Activated CD8-positive, alpha-beta memory T cell treated with anti-CD3 and anti-CD28 coated beads, Interleukin-2, amount 10 ng/mL, durations not matched to agents 7 days and 5 days (primary cell): ENCODE results near the gene NT5C3B. TPM values are rescaled to one million over a fixed set of nuclear protein-coding genes. Genes with fewer than 3 reads are reported as not detected.
"Not testable (repeated sequence)": the region's sequence is repeated elsewhere in the genome, so short reads cannot be mapped to it uniquely, and the experiment has no call there.

ENCODE experiments used
- ATAC-seq: fragments of 150-1000 bp; cut with Tn5 transposase; one replicate; pipeline ENCODE4 v1.10.0; 2021; ENCODE audit warnings: moderate library complexity
- CTCF ChIA-PET: fragments of 350-600 bp; sonication (Branson Sonifier 250); formaldehyde crosslinking; loops from one replicate; lab custom pipeline; 2021; ENCODE audit warnings: antibody characterized with exemption; lab: Charles Lee
- DNase-seq: peaks from one replicate; pipeline ENCODE4 v3.0.0-alpha.2; 2020
- H3K27ac Mint-ChIP-seq: one replicate; pipeline ENCODE4 v1.8.0; 2021; ENCODE audit warnings: mild to moderate bottlenecking, mixed read lengths
- H3K27me3 Mint-ChIP-seq: one replicate; pipeline ENCODE4 v1.8.0; 2021; ENCODE audit warnings: mixed read lengths
- H3K36me3 Mint-ChIP-seq: one replicate; pipeline ENCODE4 v1.8.0; 2021; ENCODE audit warnings: mild to moderate bottlenecking, mixed read lengths
- H3K4me1 Mint-ChIP-seq: one replicate; pipeline ENCODE4 v1.8.0; 2021; ENCODE audit warnings: mixed read lengths
- H3K4me3 Mint-ChIP-seq: one replicate; pipeline ENCODE4 v1.8.0; 2021; ENCODE audit warnings: mild to moderate bottlenecking, moderate library complexity, mixed read lengths
- H3K9me3 Mint-ChIP-seq: one replicate; pipeline ENCODE4 v1.8.0; 2022; ENCODE audit warnings: low read depth, mixed read lengths
- total RNA-seq, 2 experiments: library from RNA; stranded (reverse); gene quantifications; one replicate each; pipeline ENCODE4 v1.2.3, GENCODE V29; 2021

NT5C3B gene
- total RNA-seq, 2 experiments from 2014 or later: 28.2 to 35.0 TPM

DNA sequence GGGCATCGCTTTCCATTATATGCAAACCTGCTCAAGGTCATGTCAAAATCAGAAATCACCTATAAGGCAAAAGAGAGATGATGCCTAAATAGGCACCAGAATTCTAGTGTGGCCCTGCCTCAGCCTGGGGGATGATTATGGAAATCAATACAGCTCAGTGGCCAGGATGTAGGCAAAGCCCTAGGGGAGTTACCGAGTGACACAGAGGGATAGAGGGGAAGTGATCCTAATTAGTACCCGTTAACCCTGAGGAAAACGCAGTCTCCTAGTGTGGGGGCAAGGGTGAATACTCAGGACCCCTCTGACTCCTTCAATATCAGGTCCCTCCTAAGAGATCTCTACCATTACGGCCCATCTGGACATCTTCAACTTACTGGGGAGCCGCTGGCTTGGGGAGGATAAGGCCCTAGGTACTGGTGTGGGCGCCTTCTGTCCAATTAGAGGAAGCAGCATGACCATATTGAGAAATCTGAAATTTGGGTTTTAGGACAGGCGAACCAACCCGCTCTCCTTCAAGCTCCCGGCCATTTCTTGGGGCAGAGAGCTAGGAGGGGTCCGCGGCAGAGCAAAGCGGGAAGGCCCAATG lies 725 bp downstream of the NT5C3B start:
- ATAC-seq (no peak), DNase-seq (no peak)
- H3K27me3 Mint-ChIP-seq: peaks cover 5% of the 10 kb centered on the region
- CTCF ChIA-PET: interaction anchor here (0.8 to 1.5 kb wide), 5 partner anchors 23 to 139 kb away, joined by 3 to 5 read pairs (median 4); partner anchors contain the start of genes KLHL11 and P3H4
- H3K4me1 Mint-ChIP-seq: peaks cover 15% of the 10 kb centered on the region
- H3K9me3 Mint-ChIP-seq: no peaks in the 10 kb centered on the region
- H3K27ac Mint-ChIP-seq: no peak overlapping the region
- peak overlapping the region; percentile 77 for H3K4me3 Mint-ChIP-seq
- H3K36me3 Mint-ChIP-seq: peaks cover 14% of the 10 kb centered on the region

DNA sequence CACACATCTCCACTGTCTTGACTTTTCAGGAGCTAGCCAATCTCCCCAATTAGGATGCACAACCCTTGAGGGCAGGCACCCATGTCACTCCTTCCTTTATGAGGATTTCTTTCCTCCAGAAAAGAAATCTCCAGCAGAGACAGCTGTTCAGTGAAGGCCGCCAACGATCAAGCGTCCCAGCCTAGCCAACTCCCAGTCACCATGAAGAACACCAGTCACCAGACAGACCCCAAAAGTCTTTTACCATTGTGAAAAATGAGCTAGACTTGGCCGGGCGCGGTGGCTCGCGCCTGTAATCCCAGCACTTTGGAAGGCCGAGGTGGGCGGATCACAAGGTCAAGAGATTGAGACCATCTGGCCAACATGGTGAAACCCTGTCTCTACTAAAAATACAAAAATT lies 6.1 kb downstream of the NT5C3B start:
- H3K27ac Mint-ChIP-seq, H3K4me3 Mint-ChIP-seq, ATAC-seq, H3K4me1 Mint-ChIP-seq, H3K27me3 Mint-ChIP-seq, H3K9me3 Mint-ChIP-seq, DNase-seq: not testable (repeated sequence)
- CTCF ChIA-PET: interaction anchor here (0.8 to 0.9 kb wide), 2 partner anchors 19 to 29 kb away, joined by 3 read pairs; partner anchors contain the start of gene P3H4
- H3K36me3 Mint-ChIP-seq: peaks cover 16% of the 10 kb centered on the region

DNA sequence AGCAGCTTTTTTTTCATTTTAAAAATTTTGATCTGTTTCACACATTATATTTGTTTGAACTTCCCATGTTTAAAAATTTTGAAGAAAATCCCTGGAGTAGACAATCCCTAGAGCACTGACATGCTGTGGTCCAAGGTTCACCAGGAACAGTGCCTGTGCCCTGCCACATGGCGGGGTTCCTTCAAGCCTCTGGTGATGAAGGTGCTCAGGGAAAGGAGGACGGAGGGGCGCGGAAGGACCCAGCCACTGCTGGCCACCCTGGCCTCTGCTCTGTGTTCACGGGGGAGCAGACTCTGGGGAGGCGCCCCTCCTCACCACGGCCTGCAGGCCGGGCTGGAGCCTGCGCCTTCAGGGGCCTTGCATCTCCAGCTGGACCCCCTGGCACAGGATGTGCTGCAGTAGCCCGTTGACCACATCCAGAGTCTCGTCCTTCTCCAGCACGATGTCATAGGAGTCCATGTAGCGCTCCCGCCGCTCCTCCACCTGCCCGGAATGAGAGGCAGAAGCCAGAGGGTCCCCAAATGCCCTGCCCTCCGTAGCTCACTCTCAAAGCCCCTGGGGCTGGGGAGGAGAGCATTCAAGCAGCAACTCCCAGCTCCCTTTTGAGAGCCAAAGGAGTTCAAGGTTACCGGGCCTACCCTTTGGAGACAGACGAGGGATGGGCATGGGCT lies 10.7 kb downstream of the NT5C3B start:
- CTCF ChIA-PET: interaction anchor here (0.6 kb wide), 1 partner anchor 69 kb away, joined by 3 read pairs; no protein-coding TSS in a partner anchor
- peaks cover 2% of the 10 kb centered on the region for H3K36me3 Mint-ChIP-seq
- H3K27me3 Mint-ChIP-seq: no peaks in the 10 kb centered on the region
- H3K4me1 Mint-ChIP-seq: no peaks in the 10 kb centered on the region
- DNase-seq (no peak), ATAC-seq (no peak)
- H3K4me3 Mint-ChIP-seq: no peak overlapping the region
- H3K9me3 Mint-ChIP-seq: no peaks in the 10 kb centered on the region
- no peak overlapping the region for H3K27ac Mint-ChIP-seq

DNA sequence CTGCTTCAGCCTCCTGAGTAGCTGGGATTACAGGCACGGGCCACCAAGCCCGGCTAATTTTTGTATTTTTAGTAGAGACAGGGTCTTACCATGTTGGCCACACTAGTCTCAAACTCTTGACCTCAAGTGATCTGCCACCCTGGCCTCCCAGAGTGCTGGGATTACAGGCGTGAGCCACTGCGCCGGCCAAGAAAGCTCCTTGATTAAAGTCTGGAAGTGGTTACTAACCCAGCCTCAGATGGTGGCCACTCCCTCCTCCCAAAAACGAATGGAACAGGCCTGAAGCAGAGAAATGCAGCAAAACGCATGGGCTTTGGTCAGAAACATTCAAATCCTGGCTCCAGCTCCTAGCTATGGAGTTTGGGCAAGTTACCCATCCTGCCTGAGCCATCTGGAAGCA lies 11.9 kb downstream of the NT5C3B start:
- CTCF ChIA-PET: no interaction called here
- Mint-ChIP-seq H3K27ac (no peak overlapping the region), H3K27me3 (no peaks in the 10 kb centered on the region), H3K4me1 (no peaks in the 10 kb centered on the region), H3K36me3 (no peaks in the 10 kb centered on the region), H3K9me3 (no peaks in the 10 kb centered on the region), H3K4me3 (no peak overlapping the region)
- DNase-seq (no peak), ATAC-seq (no peak)

DNA sequence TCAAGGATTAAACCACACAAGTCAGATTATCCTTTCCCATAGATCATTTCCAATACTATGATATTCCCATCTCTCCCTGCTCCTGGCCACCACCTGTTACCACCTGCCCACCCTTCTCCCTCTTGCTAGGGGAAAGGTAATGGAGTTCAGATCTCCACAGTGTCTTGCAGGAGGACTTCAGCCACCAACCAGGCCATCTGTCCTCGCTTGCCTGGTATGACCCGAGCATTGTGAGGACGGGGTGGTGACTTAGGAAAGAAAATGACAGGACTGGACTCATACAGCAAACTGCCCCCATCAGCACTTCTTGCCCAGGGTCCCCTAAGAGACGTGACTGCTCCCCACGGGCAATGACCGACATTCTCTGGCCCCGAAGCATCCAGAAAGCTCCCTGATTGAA lies 12.5 kb downstream of the NT5C3B start:
- Mint-ChIP-seq H3K27ac (no peak overlapping the region), H3K9me3 (no peaks in the 10 kb centered on the region)
- no peak for ATAC-seq

DNA sequence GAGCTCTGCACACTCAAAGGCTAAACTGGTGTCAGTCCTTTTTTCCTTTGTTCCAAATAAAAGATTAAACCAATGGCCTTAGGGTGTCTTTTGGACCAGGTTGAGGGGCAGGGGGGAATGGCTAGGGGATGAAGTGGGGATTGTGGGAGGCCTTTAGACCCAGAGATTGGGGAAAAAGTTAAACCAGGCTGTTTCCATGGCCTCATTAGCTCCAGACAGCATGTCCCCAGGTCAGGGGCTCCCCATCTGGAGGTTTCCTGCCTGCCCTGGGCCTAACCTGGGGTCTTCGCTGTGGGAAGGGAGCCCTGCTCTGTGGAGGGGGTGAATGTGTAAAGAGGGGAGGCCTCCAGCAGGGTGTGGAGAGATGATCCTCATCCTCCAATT lies 12.9 kb downstream of the NT5C3B start:
- DNase-seq (no peak), ATAC-seq (no peak)
- Mint-ChIP-seq H3K9me3 (no peaks in the 10 kb centered on the region), H3K36me3 (no peaks in the 10 kb centered on the region), H3K4me1 (no peaks in the 10 kb centered on the region), H3K4me3 (no peak overlapping the region), H3K27ac (no peak overlapping the region), H3K27me3 (no peaks in the 10 kb centered on the region)
- CTCF ChIA-PET: interaction anchor here (1.1 kb wide), 1 partner anchor 18 kb away, joined by 3 read pairs; no protein-coding TSS in a partner anchor

More for the DNA sequence above, 12.5 kb downstream of the NT5C3B start:
- Mint-ChIP-seq H3K27me3 (no peaks in the 10 kb centered on the region), H3K4me3 (no peak overlapping the region), H3K36me3 (no peaks in the 10 kb centered on the region), H3K4me1 (no peaks in the 10 kb centered on the region)
- CTCF ChIA-PET: no interaction called here
- DNase-seq: no peak

DNA sequence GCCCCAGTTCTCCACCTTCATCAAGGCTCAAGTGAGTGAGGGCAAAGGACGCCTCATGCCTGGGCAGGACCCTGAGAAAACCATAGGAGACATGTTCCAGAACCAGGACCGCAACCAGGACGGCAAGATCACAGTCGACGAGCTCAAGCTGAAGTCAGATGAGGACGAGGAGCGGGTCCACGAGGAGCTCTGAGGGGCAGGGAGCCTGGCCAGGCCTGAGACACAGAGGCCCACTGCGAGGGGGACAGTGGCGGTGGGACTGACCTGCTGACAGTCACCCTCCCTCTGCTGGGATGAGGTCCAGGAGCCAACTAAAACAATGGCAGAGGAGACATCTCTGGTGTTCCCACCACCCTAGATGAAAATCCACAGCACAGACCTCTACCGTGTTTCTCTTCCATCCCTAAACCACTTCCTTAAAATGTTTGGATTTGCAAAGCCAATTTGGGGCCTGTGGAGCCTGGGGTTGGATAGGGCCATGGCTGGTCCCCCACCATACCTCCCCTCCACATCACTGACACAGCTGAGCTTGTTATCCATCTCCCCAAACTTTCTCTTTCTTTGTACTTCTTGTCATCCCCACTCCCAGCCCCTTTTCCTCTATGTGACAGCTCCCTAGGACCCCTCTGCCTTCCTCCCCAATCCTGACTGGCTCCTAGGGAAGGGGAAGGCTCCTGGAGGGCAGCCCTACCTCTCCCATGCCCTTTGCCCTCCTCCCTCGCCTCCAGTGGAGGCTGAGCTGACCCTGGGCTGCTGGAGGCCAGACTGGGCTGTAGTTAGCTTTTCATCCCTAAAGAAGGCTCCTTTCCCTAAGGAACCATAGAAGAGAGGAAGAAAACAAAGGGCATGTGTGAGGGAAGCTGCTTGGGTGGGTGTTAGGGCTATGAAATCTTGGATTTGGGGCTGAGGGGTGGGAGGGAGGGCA lies 13.6 kb downstream of the NT5C3B start:
- H3K9me3 Mint-ChIP-seq: no peaks in the 10 kb centered on the region
- H3K36me3 Mint-ChIP-seq: no peaks in the 10 kb centered on the region
- no peaks in the 10 kb centered on the region for H3K27me3 Mint-ChIP-seq
- H3K4me1 Mint-ChIP-seq: no peaks in the 10 kb centered on the region
- ATAC-seq: no peak
- H3K4me3 Mint-ChIP-seq: no peak overlapping the region
- CTCF ChIA-PET: interaction anchor here (0.9 to 1.1 kb wide), 2 partner anchors 17 to 20 kb away, joined by 3 read pairs; no protein-coding TSS in a partner anchor
- DNase-seq: no peak
- no peak overlapping the region for H3K27ac Mint-ChIP-seq

DNA sequence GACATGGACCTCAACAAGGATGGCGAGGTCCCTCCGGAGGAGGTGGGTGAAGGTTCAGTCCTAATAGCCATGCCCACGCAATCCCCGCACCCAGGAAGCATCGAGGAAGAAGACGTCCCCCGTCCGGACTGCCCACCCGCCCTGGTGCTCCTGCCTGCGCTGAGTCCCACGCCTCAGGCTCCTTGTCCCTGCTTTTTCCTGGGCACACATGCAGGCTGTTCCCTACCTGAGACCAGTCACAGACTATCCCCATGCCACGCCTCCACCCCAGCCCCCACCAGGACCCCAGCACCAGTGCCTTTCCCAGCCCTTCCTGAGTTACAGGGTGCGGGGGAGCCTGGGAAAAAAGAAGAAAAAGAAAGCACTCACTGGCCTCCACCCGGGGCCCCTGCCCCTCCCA lies 14.3 kb downstream of the NT5C3B start:
- CTCF ChIA-PET: interaction anchor here (0.9 to 1.1 kb wide), 2 partner anchors 16 to 20 kb away, joined by 3 read pairs; no protein-coding TSS in a partner anchor
- Mint-ChIP-seq H3K4me1 (no peaks in the 10 kb centered on the region), H3K36me3 (no peaks in the 10 kb centered on the region), H3K4me3 (no peak overlapping the region), H3K27ac (no peak overlapping the region), H3K9me3 (no peaks in the 10 kb centered on the region), H3K27me3 (no peaks in the 10 kb centered on the region)
- DNase-seq (no peak), ATAC-seq (no peak)

DNA sequence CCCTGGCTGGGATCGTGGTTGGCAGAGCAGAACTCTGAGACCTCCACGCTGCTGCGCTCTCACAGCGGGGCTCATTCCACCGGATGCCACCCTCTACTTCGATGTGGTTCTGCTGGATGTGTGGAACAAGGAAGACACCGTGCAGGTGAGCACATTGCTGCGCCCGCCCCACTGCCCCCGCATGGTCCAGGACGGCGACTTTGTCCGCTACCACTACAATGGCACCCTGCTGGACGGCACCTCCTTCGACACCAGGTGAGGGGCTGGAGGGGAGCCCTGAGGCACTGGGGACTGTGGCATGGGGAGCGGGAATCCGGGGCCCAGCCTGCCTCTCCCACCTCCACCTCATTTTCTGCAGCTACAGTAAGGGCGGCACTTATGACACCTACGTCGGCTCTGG lies 18.0 kb downstream of the NT5C3B start:
- H3K4me1 Mint-ChIP-seq: peaks cover 2% of the 10 kb centered on the region
- H3K36me3 Mint-ChIP-seq: no peaks in the 10 kb centered on the region
- peaks cover 5% of the 10 kb centered on the region for H3K27me3 Mint-ChIP-seq
- DNase-seq (no peak), ATAC-seq (no peak)
- H3K9me3 Mint-ChIP-seq: no peaks in the 10 kb centered on the region
- CTCF ChIA-PET: no interaction called here
- H3K4me3 Mint-ChIP-seq: no peak overlapping the region
- no peak overlapping the region for H3K27ac Mint-ChIP-seq

DNA sequence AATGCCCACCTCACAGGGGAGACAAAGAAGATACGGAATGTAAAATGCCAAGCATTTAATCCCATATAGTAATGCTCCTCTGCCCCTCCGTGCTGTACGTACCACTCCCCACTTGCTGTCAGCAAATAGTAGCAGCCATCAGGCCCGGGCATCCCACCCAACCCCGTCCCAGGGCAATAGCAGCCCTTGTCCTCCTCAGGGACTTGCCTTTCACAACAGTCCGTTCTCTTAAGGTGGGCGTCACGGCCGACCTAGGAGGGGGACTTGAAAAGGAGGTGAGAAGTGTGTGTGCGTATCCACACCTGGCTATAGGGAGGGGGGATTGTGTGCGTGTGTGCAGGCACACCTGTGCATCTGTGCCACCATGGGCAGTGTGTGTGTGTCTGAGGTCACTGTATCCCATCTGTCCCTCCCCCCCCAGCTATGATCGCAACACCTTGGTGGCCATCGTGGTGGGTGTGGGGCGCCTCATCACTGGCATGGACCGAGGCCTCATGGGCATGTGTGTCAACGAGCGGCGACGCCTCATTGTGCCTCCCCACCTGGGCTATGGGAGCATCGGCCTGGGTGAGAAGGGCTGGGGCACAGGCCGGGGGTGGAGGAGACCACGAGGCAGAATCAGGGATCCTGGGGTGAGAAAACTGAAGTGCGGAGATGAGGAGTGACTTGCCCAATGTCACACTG lies 19.3 kb downstream of the NT5C3B start:
- peaks cover 8% of the 10 kb centered on the region for H3K4me1 Mint-ChIP-seq
- DNase-seq (no peak), ATAC-seq (no peak)
- H3K27me3 Mint-ChIP-seq: peaks cover 11% of the 10 kb centered on the region
- no peaks in the 10 kb centered on the region for H3K36me3 Mint-ChIP-seq
- no peak overlapping the region for H3K27ac Mint-ChIP-seq
- H3K9me3 Mint-ChIP-seq: no peaks in the 10 kb centered on the region
- CTCF ChIA-PET: interaction anchor here (1.1 kb wide), 1 partner anchor 16 kb away, joined by 5 read pairs; no protein-coding TSS in a partner anchor
- H3K4me3 Mint-ChIP-seq: no peak overlapping the region

DNA sequence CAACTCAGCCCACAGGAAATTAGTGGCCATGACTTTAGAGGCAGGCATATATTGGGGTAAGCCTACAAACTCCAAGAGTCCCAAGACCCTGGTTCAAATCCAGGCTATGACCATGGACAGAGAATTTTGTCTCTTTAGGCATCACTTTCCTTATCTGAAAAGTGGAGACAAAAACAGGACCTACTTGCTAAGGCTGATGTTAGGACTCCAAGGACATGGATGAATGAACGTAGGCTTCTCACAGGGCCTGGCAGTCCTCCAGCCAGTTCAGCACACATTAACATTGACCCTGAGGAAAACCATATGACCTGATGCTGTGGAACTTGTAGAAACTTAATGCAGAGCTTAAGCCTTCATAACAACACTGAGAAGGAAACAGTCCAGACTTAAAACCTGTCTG lies 21.8 kb downstream of the NT5C3B start:
- no peak for ATAC-seq
- H3K27me3 Mint-ChIP-seq: peaks cover 18% of the 10 kb centered on the region
- H3K36me3 Mint-ChIP-seq: no peaks in the 10 kb centered on the region
- DNase-seq: no peak
- H3K4me1 Mint-ChIP-seq: peaks cover 18% of the 10 kb centered on the region
- H3K9me3 Mint-ChIP-seq: no peaks in the 10 kb centered on the region
- H3K27ac Mint-ChIP-seq: no peak overlapping the region
- H3K4me3 Mint-ChIP-seq: no peak overlapping the region
- CTCF ChIA-PET: interaction anchor here (1.7 kb wide), 1 partner anchor 12 kb away, joined by 6 read pairs; no protein-coding TSS in a partner anchor

DNA sequence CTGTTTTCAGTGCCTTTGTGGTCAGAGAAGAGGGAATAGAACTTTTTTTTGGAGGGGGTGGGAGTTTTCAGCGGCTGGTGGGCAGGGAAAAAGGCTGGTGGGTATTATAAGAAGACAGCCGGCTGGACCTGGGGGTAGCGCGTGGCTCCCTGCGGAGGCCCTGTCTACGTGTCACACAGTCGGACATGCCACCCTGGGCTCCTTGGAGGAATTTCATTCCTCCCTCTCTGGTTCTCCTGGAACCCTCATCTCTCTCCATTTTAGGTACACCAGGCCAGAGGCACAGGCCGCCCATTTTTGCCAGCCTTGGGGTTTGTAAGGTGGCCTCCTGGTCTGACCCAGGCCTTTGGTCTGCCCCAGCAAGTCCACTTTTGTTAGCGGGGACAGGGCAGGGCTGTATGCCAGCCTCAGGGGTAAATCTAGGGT lies 22.3 kb downstream of the NT5C3B start:
- CTCF ChIA-PET: interaction anchor here (1.7 kb wide), 1 partner anchor 12 kb away, joined by 6 read pairs; no protein-coding TSS in a partner anchor
- H3K9me3 Mint-ChIP-seq: no peaks in the 10 kb centered on the region
- DNase-seq (no peak), ATAC-seq (no peak)
- H3K27me3 Mint-ChIP-seq: peaks cover 18% of the 10 kb centered on the region
- no peak overlapping the region for H3K27ac Mint-ChIP-seq
- peaks cover 18% of the 10 kb centered on the region for H3K4me1 Mint-ChIP-seq
- no peaks in the 10 kb centered on the region for H3K36me3 Mint-ChIP-seq
- H3K4me3 Mint-ChIP-seq: no peak overlapping the region
